DND-41 (cell line): Measurements from ENCODE around the gene FAM3D.

Experiments
- EZH2 ChIP-seq: IDR thresholded peaks from 3 replicates; pipeline ENCODE4 v1.6.1; 2012; ENCODE audit warnings: borderline replicate concordance, low read depth, mild to moderate bottlenecking, moderate library complexity, low read length, inconsistent platforms; ENCODE audit not compliant: severe bottlenecking
- TF ChIP-seq, protein P1 (sequence below): IDR thresholded peaks from 2 replicates; pipeline ENCODE4 v1.5.1; 2012; ENCODE audit warnings: borderline replicate concordance, low read length, moderate library complexity, mild to moderate bottlenecking; ENCODE audit not compliant: poor library complexity, severe bottlenecking; ENCODE audit errors: extremely low read depth

DNA sequence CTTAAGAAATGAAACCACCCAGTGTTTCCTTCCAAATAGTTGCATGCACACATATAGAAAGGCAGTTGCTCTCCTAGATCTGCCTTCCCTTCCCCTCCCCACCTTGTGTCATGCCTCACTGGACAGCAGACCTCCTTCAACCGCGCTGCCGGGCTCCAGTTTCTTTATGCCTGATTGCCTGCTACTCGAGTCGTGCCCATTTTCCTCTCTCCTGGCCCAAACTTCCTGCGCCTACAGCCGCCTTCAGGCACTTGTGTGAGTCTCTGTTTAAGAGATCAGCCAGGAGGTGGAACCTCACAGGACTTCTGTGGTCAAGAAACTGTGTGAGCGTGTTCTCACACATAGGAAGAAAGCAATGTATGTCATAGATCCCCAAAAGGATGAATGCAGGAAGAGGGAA, 80.6 kb downstream of the FAM3D start:
- TF ChIP-seq, protein P1, sequence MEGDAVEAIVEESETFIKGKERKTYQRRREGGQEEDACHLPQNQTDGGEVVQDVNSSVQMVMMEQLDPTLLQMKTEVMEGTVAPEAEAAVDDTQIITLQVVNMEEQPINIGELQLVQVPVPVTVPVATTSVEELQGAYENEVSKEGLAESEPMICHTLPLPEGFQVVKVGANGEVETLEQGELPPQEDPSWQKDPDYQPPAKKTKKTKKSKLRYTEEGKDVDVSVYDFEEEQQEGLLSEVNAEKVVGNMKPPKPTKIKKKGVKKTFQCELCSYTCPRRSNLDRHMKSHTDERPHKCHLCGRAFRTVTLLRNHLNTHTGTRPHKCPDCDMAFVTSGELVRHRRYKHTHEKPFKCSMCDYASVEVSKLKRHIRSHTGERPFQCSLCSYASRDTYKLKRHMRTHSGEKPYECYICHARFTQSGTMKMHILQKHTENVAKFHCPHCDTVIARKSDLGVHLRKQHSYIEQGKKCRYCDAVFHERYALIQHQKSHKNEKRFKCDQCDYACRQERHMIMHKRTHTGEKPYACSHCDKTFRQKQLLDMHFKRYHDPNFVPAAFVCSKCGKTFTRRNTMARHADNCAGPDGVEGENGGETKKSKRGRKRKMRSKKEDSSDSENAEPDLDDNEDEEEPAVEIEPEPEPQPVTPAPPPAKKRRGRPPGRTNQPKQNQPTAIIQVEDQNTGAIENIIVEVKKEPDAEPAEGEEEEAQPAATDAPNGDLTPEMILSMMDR = no peak
- no peak for TF ChIP-seq EZH2
